Measurements from ENCODE around the gene RBFOX2. TPM values are rescaled to one million over a fixed set of nuclear protein-coding genes. Genes with fewer than 3 reads are reported as not detected.

RBFOX2 gene
- polyA plus RNA-seq, 1 of the 3 experiments (the other 2 are of a cell fraction): 115 TPM

- H3F3A ChIP-seq (replicated peaks; ENCODE audit: insufficient read depth): peaks cover 9% of the 10 kb centered on the region
- no peak overlapping the region for H2AFZ ChIP-seq (ENCODE audit: low read depth)
- WGBS (ENCODE audit: low lambda C conversion rate): 88% methylated on average over 1 of the region's 1 CpG
- DNase-seq: no peak
- peaks cover 66% of the 10 kb centered on the region for H4K20me1 ChIP-seq (ENCODE audit: insufficient read depth)
- no peak overlapping the region for H3K9ac ChIP-seq
- no peak overlapping the region for H3K4me3 ChIP-seq (ENCODE audit: low read depth in 2 of 2, low read length in 1 of 2)
- no peak overlapping the region for H3K27ac ChIP-seq (ENCODE audit: low read depth in 2 of 2, low read length in 1 of 2)
- ChIA-PET CTCF (no interaction called here), POLR2A (interaction anchor here (0.7 kb wide), 1 partner anchor 11 kb away, joined by 3 read pairs; no protein-coding TSS in a partner anchor)
- peaks cover 46 to 51% of the 10 kb centered on the region in 2 experiments for H3K36me3 ChIP-seq (replicated peaks in 1 of 2; ENCODE audit: control insufficient read depth in 1 of 2, insufficient read depth in 2 of 2, low read length in 1 of 2)
- H3K9me2 ChIP-seq: no peaks in the 10 kb centered on the region
- H3K4me2 ChIP-seq: no peak overlapping the region
- no peaks in the 10 kb centered on the region for H3K27me3 ChIP-seq (ENCODE audit: insufficient read depth)
- TF ChIP-seq POLR2AphosphoS5 (IDR thresholded peaks at IDR 0.05; ENCODE audit: low read depth, low read length): no peak
- TF ChIP-seq FOXM1 (IDR thresholded peaks at IDR 0.05; ENCODE audit: low read depth): no peak
- TF ChIP-seq USF1 (IDR thresholded peaks at IDR 0.05; ENCODE audit: borderline replicate concordance, low read depth): no peak
- TF ChIP-seq NRF1 (IDR thresholded peaks at IDR 0.05; ENCODE audit: low read depth, low read length): no peak
- TF ChIP-seq, protein P1, sequence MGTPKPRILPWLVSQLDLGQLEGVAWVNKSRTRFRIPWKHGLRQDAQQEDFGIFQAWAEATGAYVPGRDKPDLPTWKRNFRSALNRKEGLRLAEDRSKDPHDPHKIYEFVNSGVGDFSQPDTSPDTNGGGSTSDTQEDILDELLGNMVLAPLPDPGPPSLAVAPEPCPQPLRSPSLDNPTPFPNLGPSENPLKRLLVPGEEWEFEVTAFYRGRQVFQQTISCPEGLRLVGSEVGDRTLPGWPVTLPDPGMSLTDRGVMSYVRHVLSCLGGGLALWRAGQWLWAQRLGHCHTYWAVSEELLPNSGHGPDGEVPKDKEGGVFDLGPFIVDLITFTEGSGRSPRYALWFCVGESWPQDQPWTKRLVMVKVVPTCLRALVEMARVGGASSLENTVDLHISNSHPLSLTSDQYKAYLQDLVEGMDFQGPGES (IDR thresholded peaks at IDR 0.05; ENCODE audit: low read depth, low read length): no peak
- no peak for TF ChIP-seq RXRA (IDR thresholded peaks at IDR 0.05; ENCODE audit: borderline replicate concordance, low read depth)
- TF ChIP-seq ELF1 (IDR thresholded peaks at IDR 0.05): no peak
- no peak for TF ChIP-seq MEF2A (IDR thresholded peaks at IDR 0.05; ENCODE audit: borderline replicate concordance, low read depth)
- no peak for TF ChIP-seq FOXJ3 (CRISPR knock-in tag; IDR thresholded peaks at IDR 0.05)
- TF ChIP-seq, protein P2, sequence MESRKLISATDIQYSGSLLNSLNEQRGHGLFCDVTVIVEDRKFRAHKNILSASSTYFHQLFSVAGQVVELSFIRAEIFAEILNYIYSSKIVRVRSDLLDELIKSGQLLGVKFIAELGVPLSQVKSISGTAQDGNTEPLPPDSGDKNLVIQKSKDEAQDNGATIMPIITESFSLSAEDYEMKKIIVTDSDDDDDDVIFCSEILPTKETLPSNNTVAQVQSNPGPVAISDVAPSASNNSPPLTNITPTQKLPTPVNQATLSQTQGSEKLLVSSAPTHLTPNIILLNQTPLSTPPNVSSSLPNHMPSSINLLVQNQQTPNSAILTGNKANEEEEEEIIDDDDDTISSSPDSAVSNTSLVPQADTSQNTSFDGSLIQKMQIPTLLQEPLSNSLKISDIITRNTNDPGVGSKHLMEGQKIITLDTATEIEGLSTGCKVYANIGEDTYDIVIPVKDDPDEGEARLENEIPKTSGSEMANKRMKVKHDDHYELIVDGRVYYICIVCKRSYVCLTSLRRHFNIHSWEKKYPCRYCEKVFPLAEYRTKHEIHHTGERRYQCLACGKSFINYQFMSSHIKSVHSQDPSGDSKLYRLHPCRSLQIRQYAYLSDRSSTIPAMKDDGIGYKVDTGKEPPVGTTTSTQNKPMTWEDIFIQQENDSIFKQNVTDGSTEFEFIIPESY (IDR thresholded peaks at IDR 0.05; ENCODE audit: borderline replicate concordance, low read depth): no peak
- no peak for TF ChIP-seq REST (IDR thresholded peaks at IDR 0.05; ENCODE audit: low read depth, low read length)
- TF ChIP-seq RCOR1 (IDR thresholded peaks at IDR 0.05; ENCODE audit: low read length): no peak
- peaks cover 99% of the 10 kb centered on the region for H3K79me2 ChIP-seq (ENCODE audit: insufficient read depth)
- H3K4me1 ChIP-seq (ENCODE audit: control insufficient read depth in 1 of 2, insufficient read depth in 2 of 2, low read depth in 1 of 2, low read length in 1 of 2): no peaks in the 10 kb centered on the region; a peak in 1 of 4 replicates
- H3K9me3 ChIP-seq: no peaks in the 10 kb centered on the region
Measured at GRCh38 chr22:35804421-35804820, 224.2 kb downstream of the RBFOX2 start.
